Measurements from ENCODE around the gene EPN1. TPM values are rescaled to one million over a fixed set of nuclear protein-coding genes. Genes with fewer than 3 reads are reported as not detected.

The EPN1 gene
- total RNA-seq, 1 donor from 2014 or later = 250 TPM

GRCh38 chr19:55688422-55689218 lies 13.6 kb downstream of the EPN1 start:
- intact Hi-C loops (cut with micrococcal nuclease) = no loop called here
- peak; percentile 20 for DNase-seq
- peak; percentile 15 for ATAC-seq

- peak; percentile 23 for DNase-seq
- ATAC-seq = no peak
- intact Hi-C loops (cut with micrococcal nuclease) = no loop called here
Measured at GRCh38 chr19:55689411-55690108, 14.5 kb downstream of the EPN1 start.

DNA sequence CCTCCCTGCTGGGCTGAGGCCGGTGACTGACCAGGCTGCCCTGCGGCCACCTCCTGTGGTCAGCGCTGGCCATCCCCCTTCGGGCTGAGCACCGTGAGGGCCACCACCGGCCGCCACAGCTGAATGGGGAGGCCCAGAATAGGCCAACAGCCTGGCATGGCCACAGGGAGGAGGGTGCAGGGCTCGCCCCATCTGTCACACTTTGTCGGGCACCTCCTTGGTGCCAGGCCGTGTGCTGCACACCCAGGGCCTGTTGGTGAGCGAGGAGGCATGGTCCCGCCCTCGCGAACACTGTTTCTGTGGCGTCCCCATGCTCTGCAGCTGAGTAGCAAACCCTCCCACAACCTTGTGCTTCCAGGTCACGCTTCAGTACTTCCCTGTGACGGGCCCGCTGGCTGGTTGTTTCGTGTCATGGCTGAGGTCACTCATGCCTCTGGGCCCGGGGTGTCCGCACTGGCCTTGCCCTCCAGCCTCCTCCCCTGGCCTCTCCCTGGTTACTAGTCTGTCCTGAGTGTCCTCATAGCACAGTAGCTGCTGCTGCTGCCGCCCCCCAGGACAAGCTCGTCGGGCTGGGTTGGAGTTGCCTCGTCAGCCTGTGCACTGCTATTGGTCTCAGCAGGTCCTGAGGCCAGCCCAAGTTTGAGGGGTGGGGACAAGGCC lies 15.2 kb downstream of the EPN1 start:
- intact Hi-C loops (cut with micrococcal nuclease) = no loop called here
- DNase-seq (peak; percentile 26), ATAC-seq (no peak)

GRCh38 chr19:55690769-55691545 lies 15.9 kb downstream of the EPN1 start:
- ATAC-seq = no peak
- peak; percentile 24 for DNase-seq
- intact Hi-C loops (cut with micrococcal nuclease) = no loop called here

- no peak for DNase-seq
- ATAC-seq = no peak
- intact Hi-C loops (cut with micrococcal nuclease) = no loop called here
Measured at GRCh38 chr19:55691561-55692481, 16.8 kb downstream of the EPN1 start.

GRCh38 chr19:55692681-55693081 lies 17.7 kb downstream of the EPN1 start:
- no peak for ATAC-seq
- peak; percentile 27 for DNase-seq
- intact Hi-C loops (cut with micrococcal nuclease) = no loop called here

DNA sequence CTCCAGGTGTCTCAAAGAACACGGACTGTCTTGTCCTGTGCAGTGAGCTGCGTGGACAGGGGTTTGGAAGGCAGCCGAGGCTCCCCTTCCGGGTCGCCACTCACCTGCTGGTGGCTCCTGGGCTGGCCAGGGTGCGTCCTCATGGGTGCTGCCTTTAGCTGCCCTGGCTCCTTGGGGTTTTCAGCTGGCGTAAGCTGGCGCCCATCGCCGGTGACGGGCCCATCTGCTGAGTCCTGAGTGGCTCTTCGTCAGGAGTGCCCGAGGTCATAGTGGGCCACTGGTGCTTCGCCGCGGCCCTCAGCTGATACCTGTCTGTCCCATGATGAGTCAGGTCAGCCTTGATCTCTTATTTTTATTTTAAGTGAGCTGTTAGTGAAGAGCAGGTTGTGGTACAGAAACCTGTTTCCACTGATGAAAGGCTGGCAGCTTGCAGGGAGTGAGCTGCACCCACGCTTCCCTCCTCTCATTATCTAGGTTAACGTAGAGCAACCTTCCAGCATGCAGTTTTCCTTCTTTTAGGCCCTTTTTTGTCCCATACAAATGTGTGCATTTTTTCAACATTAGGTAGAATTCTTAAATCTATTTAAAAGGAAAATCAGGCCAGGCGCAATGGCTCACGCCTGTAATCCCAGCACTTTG lies 18.4 kb downstream of the EPN1 start:
- DNase-seq (peak; percentile 21), ATAC-seq (no peak)
- intact Hi-C loops (cut with micrococcal nuclease) = no loop called here

DNA sequence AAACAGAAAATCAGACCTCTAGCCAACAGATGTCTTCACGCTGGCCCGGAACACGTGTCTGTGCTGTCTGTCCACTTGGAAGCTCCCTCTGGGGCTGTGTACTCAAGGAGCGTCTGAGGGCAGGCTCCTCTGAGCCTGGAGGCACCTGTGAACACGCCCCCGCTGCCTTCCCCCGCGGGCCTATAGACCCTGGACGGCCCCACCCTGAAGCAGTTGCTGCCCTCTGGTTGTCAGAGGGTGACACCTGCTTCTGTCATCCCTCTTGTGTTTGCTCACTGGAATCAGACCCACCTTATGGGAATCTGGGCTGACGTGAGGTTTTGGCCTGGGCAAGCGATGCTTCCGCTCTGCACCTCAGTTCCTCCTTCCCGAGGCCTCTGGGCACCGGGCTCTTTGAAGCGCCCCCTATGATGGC lies 19.2 kb downstream of the EPN1 start:
- intact Hi-C loops (cut with micrococcal nuclease) = no loop called here
- DNase-seq = no peak
- no peak for ATAC-seq

GRCh38 chr19:55694656-55695491 lies 19.8 kb downstream of the EPN1 start:
- intact Hi-C loops (cut with micrococcal nuclease) = no loop called here
- no peak for DNase-seq
- ATAC-seq = no peak

DNA sequence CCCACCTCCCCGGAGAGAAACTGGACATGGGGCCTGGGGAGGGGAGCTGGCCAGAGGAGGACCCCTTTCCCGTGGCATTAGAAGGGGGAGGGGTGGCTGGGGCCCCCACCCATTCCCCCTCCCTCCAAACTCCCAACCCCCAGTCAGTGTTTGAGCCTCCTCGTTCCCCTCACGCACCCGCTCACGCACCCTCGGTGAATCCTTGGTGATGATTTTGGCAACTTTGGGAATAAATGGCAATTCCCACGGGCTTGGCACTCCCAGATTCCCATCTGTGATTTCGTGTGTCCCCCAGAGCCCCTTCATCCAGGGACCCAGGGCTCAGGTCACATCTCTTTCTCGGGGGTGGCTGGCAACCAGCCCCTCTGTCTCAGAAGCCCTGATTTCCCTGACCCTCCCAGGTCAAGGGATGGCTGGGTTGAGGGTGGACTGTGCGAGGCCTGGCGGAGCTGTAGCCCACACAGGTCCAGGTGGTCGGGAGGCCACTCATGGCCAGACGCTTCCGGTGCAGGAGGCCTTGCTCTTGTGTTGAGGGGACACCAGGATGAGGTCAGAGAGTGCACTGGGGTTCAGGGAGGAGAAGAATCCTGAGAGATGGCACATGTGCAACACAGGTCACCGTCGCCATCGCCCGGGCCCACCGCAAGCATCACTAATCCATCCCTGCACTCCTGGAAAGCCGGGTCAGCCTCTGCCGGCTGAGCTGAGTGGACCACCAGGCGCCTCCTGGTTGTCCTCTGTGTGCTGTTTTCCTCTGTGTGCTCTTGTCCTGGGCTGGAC lies 20.7 kb downstream of the EPN1 start:
- ATAC-seq (no peak), DNase-seq (no peak)
- intact Hi-C loops (cut with micrococcal nuclease) = no loop called here

DNA sequence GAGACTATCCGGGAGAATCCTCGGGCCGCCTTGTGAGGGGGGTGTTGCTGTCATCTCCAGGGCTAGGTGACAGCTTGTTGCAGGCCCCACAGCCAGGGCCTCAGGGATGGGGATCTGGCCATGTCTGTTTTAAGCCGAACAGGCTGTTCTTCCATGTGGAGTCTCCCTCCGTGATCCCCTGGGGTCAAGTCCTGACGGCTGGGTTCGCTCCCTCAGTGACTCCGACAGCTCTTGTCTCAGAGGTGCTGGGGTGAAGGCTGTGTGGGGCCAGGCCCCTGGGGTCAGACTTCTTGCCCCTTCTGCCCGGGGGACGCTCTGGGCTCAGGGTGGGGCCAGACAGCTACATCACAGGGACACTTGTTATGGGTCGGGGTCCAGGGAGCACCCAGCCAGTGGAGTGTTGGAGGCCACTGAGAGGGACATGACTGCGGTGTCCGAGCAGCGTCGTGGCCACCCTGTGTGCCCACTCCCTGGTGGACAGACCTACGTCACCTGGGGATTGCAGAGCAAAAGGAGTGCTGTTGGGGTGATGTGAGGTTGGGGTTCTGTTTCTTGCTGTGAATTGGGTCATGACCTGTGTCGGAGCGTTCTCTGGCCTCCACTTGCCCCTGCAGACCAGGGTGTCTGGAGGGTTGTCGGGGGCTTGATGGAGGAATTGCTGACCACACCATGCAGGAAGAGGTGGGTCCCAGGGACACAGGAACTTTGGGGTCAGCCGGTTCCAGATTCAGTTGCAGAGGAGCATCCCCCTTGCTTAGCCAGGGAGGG lies 21.5 kb downstream of the EPN1 start:
- no peak for DNase-seq
- intact Hi-C loops (cut with micrococcal nuclease) = no loop called here
- ATAC-seq = no peak

- ATAC-seq (no peak), DNase-seq (no peak)
- intact Hi-C loops (cut with micrococcal nuclease) = no loop called here
Measured at GRCh38 chr19:55697069-55697440, 22.0 kb downstream of the EPN1 start.

DNA sequence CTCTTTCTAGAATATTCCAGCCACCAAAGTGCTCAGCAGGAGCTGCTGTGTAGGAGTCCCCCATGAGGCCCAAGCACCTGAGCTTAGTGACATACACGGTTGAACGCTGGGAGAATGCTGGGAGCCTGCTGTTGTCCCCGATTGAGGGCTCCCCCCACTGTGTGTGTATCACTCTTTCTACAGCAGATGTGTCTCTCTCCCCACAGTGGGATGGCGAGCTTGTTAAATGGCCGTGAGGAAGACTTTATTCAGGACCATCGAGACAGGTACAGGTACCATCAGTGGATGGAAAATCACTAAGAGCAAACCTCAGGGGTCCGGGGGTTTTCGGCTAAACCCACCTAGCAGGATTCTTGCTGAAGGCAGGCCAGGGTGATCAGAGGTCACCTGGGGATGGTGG lies 22.7 kb downstream of the EPN1 start:
- intact Hi-C loops (cut with micrococcal nuclease) = no loop called here
- no peak for ATAC-seq
- DNase-seq = no peak

DNA sequence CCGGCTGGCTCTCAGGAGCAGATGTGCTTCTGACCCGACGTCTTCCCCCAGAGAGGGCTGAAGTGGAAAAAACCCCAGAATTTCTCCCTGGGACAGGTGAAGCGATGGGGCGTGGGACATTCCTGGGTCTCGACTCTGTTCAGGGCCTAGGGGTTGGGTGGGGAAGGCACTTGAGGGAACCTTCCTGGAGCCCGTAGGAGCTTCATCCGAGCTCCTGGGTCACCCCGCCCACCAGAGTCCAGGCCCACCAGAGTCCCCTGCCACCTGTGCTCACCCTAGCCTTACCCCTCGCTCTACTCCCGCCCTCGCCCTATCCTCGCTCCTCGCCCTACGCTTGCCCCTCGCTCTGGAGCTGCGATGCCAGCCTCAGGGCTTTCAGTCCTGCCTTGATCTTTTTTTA lies 23.2 kb downstream of the EPN1 start:
- no peak for DNase-seq
- ATAC-seq = no peak
- intact Hi-C loops (cut with micrococcal nuclease) = no loop called here

- no peak for ATAC-seq
- DNase-seq = no peak
- intact Hi-C loops (cut with micrococcal nuclease) = no loop called here
Measured at GRCh38 chr19:55699221-55699620, 24.2 kb downstream of the EPN1 start.

DNA sequence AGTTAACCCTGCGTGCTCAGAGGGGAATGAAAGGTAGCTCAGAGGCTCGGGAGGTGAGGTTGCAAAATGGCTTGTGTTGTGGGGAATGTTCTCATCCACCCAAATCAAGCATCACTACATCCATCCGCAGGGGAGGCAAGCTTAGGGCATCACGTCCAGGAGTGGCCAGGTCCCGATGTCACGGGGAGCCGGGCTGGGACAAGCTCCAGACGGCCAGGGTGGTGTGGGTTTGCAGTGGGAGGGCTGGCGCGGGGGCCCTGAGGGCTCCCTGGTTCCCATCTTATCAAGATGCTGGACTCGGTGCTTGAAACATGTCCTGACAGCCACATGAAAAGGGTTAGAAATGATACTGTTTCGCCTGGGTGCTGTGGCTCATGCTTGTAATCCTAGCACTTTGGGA lies 25.8 kb downstream of the EPN1 start:
- ATAC-seq = no peak
- no peak for DNase-seq
- intact Hi-C loops (cut with micrococcal nuclease) = no loop called here

All from left ventricle myocardium superior (tissue), 1 donor.